Ishikawa (cell line): ENCODE measurements around the gene SYCE3.

Experiments
- EP300 ChIP-seq: IDR thresholded peaks from 2 replicates; pipeline ENCODE4 v1.6.1; 2012; ENCODE audit warnings: borderline replicate concordance
- RAD21 ChIP-seq: IDR thresholded peaks from 2 replicates; pipeline ENCODE4 v1.6.1; 2012; ENCODE audit warnings: low read depth
- YY1 ChIP-seq: IDR thresholded peaks from 2 replicates; pipeline ENCODE4 v1.6.1; 2012; ENCODE audit warnings: low read depth

GRCh38 chr22:50599816-50600455 is 37.2 kb upstream of the SYCE3 start:
- TF ChIP-seq RAD21 (no peak; the same call in 1 of the 2 replicates), YY1 (no peak), EP300 (no peak)
